KBM-7 (cell line): Measurements from ENCODE around the gene TECTB.

ENCODE experiments used
- DNase-seq: peaks from one replicate; pipeline ENCODE4 v3.0.0-alpha.2; 2015
- in situ Hi-C: fragments of 300-500 bp; cut with MboI; formaldehyde crosslinking; loops from 2 replicates; pipeline ENCODE4 v1.14.3; 2020; ENCODE audit warnings: low sequenced_read_pairs, low pct_unique_long_range_greater_than_20kb, mixed read lengths

TECTB gene

DNA sequence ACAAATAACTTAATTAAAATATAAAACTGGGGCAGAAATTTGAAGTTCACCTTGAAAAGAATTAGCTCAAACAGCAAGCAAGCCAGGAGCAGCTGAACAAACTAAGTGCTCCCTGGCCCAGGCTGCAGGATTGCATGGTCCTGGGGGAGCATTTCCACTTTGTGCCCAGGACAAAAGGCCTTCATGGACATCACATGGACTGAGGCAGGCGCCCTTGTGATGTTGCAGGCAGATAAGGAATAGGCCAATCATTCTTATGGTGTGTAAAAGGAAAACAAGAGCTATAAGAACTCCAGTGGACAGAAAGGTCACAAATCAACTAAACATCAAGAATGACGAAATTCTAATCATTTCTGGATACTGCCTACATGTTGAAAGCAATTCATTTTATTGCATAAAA lies 17.5 kb upstream of the TECTB start:
- no peak for DNase-seq
- in situ Hi-C loops, result no loop called here

DNA sequence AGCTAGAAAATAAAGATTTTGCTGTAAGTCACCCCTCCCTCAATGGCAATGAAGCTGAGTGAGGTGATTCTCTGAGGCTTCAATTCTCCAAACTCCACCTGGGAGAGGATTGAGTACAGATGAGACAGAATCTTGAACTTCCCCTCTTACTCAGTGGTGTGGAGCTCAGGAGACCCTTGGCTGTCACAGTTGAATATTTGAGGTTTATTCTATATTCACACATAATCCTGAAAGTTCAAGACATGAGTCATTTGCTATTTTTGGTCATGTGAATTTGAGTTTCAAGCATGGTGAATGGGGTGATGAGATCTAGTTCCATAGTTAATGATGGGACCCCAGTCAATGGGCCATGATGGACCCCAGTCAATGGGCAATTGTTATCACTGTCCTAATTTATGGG lies 13.9 kb upstream of the TECTB start:
- in situ Hi-C loops, result no loop called here

DNA sequence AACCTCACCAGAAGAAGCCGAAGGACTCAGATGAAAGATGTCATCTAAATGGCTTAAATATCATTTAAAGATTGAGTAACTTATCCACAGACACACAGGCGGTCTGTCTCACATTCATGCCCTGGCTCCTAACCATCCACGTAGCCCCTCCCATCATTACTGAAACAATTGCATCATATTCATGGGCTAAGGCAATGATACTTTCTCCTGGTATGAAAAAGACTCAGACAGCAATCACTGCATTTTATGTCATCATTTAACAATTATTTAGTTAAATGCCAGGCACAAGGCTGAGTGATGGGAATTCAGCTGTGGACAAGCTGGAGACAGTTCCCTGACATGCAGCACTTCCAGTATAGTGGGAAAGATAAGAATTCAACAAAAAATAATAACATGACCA lies 11.2 kb upstream of the TECTB start:
- in situ Hi-C loops, result no loop called here
- no peak for DNase-seq

More for the DNA sequence above, 13.9 kb upstream of the TECTB start:
- no peak for DNase-seq

DNA sequence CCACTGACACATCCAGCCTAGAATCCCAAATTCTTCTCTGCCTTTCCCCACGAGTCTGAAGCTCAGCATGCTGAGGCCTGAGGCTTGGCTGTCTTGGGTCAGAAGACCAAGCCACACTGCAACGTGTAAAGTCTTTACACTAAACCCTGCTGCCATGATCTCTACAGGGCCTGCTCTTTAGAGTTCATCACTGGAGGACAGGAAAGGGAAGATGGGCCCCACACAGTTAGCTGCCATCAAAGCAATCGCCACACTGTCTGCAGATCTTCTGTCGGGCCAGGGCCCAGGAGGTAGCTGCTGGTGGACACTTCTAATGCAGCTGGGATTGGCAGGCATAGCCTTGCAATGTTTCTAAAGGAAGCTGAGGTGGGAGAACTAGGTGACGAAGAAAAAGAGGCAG lies 8.4 kb upstream of the TECTB start:
- in situ Hi-C loops, result no loop called here
- DNase-seq, result no peak

DNA sequence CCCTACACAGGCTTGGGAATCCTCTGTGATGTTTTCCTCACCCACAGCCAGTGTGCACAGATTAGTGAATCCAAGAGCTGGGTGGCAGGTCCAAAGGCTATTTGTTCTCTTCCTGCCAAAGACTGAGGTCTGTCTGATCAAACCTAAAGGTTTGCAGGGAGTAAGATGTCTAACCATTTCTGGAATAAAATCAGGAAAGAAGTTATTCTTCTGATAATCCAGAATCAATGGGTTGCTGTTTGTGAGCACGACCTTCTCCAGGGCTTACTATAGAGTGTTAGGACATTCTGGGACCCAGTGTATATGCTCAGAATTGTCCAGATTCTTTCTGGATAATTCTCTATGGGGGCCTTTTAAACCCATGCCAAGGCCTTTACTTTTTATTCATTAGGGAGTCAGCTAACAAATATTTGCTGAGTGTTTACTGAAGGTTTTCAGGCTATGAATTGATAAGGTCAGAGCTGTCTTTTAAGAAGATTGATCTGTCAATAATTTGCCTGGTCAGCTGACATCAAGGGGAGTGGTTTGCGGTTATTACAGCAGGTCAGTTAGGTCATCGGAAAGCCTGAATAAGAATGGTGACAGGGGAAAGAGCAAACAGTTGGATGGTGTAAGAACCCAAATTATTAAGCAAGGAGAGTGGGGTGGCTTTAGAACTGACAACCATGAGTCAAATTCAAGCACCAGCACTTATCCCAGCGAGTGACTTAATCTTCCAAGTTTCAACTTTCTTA lies 7.5 kb upstream of the TECTB start:
- no peak for DNase-seq
- in situ Hi-C loops, result no loop called here

DNA sequence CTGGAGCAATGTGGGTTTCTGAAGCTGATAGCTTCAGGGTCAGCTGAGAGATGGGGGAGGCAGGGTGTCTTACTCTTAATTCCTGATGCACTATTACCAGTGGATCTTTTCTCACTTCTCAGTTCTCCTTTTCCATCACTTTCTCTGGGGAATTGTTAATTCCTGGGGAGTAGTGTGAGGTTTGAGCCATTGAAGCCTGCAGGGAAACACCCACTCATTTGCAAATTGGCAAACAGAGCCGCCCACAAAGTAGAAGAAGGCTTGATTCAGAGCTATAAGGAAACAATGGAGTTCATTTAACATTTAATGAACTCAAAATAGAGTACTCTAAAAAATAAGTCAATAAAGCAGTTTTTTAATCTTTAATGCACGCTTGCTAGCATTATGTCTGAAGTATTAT lies 4.3 kb upstream of the TECTB start:
- no peak for DNase-seq
- in situ Hi-C loops, result no loop called here

DNA sequence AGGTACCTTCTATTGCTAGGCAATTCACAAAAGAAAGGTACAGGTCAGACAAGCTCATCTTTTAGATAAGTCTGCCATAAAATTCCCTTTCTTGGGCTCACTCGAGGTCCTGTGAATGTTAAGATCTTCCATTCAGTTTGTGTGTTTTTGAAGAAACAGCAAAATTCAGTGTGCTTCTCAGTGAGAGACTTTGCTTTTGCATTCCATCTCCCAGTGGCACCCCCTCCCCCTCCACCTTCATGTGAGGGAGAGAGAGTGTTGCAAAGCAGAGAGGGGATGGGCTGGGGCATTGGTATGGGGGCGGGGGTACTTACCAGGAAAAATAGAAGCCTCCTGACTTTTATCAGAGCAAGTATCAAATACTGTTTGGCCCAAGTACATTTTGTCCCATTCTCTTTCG lies 3.8 kb upstream of the TECTB start:
- DNase-seq, result no peak
- in situ Hi-C loops, result no loop called here

DNA sequence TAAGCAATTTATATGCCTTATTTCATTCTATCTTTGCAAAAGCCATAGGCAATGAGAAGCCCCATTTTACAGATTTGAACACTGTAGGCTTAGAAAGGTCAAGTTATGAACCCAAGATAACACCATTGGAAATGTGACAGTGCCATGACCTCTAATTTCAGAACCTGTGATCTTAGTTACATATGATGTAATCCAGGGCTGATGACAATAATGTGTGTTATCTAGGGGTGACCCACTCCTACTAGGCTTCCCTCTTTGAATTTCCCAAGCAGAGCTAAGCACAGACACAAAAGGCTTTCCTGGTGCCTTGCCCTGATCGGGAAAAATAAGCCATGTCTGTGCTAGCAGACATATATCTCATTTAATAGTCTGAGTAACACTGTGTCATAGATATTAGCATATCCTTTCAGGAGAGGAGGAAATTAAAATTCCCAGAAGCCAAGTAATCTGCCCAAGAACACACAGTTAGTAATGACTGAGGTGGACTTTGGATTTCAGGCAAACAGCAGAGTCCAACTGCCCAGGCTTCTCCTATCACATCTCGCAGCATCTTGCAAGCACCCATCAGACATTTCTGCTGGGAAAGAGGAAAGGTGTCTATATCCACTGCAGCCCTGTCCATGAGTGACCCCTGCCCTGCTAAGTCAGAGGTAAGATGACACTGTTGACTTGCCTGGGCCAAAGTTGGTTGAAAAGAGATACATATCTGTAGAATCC lies 2.8 kb upstream of the TECTB start:
- in situ Hi-C loops, result no loop called here
- DNase-seq, result no peak

DNA sequence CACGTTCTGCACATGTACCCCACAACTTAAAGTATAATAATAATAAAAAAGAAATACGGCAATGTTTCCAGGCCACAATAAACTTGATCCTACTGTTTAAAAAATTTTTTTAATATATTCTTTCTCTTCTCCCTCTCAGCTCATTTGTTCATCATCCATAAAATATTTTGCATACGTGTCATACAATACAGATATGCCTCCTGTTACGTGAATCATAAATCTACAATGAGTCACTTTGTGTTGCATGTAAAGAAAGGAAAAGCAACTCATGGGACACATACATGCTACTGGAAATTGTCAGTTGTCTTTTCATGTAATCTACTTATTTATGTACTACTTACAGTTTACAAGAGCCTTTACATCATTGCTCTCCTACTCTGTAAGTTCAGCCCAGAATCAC lies 1.1 kb upstream of the TECTB start:
- in situ Hi-C loops, result no loop called here

DNA sequence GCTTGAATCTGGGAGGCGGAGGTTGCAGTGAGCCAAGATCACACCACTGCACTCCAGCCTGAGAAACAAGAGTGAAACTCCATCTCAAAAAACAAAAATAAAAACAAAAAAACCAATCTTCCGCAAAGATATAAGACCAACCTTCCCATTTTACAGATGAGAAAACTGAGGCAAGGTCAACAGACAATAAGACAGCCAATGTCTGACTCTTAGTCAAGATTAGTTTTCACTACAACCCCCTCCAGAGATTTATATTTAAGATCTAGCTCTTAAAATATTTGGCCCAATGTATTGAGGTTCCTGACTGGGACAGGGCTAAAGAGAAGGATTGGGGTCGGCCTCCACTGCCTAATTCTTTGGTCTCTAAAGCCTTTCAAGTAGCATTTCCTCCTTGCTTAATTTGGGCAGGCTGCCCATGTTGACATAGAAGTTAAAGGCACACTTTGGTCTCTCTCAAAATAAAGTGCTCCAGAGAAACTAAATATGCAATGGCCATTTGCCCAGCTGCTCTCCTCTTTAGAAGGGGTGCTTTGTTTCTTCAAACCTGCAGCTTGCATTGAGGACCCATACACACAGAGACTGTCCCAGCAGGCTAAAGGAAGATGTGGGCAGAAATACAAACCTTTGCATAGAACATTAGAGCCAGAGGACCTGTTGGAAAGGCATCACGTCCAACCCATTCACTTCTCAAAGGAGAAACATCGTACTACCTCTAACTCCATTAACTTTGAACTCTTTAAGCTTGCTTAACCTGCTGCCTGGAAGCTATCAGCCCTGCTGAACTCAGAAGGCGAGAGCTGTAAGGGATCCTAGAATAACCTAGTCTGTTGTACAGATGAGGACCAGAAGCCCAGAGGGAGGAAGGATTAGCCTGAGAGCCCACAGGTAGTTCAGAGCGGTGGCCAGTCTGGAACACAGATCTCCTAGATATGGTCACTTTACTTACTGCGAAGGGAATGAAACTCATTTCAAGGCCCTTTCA lies 3.9 kb downstream of the TECTB start:
- in situ Hi-C loops, result no loop called here
- DNase-seq, result no peak

More for the DNA sequence above, 1.1 kb upstream of the TECTB start:
- no peak for DNase-seq

DNA sequence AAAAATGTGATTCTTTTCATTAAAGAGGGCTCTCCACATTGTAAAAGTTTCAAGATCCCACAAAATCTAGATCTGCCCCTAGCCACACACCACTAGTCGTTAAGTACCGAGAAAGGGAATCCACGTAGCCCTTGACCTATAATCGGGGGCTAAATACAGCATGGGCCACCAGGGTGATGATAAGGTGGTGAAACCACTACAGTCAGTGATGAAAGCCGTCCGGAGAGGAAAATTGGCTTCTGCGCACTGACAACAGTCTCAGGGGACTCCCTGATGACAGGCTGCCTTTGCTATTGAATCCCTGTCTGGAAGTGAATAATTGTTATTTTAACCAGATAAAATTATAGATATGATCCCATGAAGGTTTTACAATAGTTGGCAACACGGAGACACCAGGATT lies 4.6 kb downstream of the TECTB start:
- in situ Hi-C loops, result no loop called here
- DNase-seq, result no peak

DNA sequence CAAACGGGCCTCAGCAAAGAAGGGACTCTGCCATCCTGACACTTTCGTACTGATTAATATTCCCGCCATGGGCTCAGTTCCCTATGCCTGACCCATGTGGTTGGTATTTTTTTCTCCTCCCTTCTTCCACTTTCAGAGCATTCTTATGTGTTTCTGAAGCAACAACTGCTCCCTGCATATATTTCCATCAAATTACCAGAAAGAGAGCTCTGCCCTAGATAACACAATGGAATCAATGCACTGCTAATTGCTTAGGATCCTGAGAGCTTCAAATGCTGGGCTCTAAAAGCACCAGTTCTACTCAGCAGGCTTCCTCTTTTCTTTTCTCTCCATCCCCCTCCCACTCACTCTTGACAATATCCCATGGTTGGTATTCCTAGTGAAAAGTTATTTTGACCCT lies 5.3 kb downstream of the TECTB start:
- in situ Hi-C loops, result no loop called here
- no peak for DNase-seq

DNA sequence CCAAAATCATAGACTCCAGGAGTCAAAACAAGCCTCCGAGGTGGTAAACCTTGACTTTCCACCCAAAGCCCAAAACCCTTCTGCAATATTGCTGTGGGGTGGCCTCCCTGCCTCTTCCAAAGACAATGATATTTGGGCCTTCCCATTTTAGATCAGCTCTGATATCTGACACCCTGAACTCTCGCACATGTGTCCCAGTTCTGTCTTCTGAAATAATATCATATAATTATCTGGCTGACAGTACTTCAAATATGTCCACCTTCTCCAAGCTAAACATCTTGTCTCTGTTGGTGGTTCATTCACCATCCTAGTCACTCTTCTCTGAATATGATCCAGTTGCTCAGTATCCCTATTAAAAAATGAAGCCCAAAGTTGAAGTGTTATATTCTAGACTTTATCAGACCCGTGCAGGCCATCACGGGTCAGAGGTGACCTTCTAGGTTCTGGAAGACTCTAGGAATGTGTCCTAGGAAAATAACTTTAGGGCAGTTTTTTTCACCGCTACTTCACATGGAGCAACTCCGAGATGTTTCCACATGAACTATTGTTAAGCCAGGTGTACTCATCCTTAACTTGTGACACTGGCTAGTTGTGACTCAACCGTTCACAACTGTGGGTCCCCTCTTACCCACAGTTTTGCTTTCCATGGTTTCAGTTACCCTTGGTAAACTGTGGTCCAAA lies 6.3 kb downstream of the TECTB start:
- in situ Hi-C loops, result no loop called here

DNA sequence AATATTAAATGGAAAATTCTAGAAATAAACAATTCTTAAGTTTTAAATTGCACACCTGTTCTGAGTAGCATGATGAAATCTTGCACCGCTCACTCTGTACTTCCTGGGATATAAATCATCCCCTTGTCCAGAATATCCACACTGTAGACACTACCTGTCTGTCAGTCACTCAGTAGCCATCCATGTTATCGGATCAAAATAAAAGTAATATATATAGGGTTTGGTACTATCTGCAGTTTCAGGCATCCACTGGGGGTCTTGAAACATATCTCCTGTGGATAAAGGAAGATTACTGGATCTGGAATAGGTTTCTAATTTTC lies 6.8 kb downstream of the TECTB start:
- in situ Hi-C loops, result no loop called here
- DNase-seq, result no peak

More for the DNA sequence above, 6.3 kb downstream of the TECTB start:
- DNase-seq, result no peak

DNA sequence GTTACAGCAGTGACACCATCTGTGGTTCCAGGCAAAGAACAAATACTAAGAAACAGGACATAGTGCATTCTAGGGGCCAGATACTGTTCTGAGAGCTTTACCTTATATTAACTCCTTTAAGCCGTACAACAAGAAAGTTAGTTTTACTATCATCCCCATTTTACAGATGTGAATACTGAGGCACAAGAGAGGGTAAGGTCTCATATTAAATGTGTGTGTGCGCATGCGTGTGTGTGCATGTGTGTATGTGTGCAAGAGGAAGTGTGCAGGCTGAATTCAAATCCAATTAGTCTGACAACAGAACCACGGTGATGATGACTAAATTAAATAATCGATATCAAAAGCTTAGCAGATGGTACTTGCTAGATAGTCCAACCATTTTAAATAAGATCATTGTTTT lies 11.0 kb downstream of the TECTB start:
- in situ Hi-C loops, result no loop called here
- no peak for DNase-seq

DNA sequence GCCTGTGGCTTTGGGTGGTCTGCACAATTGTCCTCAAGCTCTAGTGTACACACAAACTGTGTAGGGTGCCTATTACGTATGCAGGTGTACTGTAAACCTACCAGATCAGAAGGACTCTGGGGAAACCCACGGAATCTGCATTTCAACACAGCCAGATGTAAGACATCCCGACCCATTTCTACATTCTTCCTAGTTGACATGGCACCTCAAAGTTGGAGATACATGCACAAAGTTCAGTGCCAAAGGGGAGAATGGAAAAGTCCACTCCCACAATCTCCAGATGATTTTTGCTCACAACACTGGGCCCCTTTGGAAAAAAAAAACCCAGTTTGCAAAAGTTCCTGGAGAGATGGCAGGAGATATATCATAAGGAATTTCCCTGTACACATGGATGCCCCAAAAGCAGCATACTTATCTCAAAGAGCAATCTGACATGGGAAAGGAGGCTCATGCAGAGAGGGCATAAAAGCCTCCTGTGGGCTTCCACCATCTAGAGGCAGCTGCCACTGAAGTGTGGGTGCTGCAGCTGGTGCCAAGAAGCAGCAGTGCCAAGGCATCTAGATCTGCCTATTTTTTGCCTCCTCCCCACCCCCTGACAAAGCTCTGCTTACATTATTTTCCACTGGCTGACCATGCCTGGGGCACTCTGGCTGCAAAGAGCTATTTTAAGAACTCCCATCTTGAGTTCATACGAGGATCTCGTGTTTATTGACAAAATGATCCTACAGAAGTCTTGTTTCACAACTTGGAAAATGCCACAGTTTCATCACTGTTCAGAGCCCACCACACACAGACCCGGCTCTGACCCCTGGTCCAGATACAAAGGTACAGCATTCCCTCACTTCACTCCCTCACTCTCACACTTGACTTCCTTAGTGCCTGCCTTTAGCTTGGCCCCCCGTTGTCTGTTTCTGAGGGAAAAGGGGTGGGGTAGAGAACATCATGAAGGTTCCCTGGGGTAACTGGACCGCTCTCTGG lies 12.9 kb downstream of the TECTB start:
- in situ Hi-C loops, result no loop called here

DNA sequence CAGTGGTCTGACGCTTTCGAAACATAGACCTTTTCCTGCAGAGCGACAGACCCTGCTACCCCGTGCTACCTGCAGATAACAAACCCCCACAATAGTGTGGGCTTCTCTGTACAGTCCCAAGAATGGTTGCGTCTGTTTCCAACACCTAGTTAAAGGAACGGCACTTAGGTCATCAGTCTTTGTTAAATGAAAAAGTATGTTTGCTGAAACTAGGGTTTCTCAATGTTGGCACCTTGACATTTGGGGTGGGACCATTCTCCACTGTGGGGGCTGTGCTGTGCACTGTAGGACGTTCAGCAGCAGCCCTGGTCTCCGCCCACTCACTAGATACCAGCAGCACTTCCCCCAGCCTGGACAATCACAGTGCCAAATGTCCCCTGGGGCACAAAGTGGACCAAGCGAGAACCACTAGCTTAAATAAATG lies 13.7 kb downstream of the TECTB start:
- DNase-seq, result no peak
- in situ Hi-C loops, result no loop called here

More for the DNA sequence above, 12.9 kb downstream of the TECTB start:
- DNase-seq, result no peak

DNA sequence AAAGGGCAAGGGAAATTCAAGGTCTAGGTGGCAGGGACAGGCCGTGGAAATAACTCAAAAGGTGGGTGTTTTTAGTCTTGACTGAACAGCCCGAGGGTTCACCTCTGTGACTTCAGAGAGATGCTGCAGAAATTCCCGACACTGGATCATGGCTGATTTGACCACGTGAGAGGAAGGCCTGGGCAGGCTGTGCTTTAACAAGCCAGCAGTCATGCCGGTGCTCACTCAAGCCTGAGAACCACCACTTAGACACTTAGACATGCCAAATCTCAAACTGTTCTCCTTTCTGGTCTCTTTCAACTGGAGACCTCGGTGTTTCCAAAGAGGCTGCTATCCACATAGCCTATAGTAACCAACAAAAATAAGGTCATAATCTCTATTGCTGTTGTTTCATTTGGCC lies 15.4 kb downstream of the TECTB start:
- in situ Hi-C loops, result no loop called here

More for the DNA sequence above, 15.4 kb downstream of the TECTB start:
- no peak for DNase-seq
